ENCODE data around the gene CLCN1.

DNA sequence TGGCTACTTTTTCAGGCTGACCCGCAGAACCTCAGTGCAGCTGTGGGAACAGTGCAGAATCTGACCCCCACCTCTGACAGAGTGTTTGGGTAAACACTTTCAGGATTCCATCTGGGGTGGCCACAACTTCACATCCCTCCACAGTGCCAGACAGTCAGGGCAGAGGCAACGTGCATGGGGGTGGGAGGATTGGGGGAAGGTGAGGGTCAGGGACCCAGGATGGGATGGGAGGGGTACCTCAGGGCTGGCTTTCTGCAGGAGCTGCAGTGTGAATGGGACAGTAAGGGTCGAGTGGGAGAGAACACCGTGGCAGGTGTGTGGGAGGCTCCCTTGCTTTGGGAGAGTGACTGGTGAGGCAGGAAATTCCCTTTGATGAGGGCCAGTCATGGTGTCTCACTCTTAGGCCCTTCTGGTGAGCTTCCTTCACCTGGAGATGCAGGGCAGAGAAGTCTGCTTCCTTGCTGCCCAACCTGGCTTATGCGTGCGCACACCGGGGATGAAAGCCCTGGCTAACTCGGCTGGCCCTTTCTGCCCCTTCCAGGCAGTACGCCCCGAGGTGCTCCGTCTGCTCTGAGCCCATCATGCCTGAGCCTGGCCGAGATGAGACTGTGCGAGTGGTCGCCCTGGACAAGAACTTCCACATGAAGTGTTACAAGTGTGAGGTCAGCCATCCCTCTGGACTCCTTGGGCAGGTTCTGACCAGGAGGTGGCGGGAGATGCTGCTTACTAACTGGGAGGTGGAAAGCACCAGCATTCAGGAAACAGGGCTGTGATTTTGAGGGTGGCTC is 73.6 kb downstream of the CLCN1 start:
- TF ChIP-seq, protein P1, sequence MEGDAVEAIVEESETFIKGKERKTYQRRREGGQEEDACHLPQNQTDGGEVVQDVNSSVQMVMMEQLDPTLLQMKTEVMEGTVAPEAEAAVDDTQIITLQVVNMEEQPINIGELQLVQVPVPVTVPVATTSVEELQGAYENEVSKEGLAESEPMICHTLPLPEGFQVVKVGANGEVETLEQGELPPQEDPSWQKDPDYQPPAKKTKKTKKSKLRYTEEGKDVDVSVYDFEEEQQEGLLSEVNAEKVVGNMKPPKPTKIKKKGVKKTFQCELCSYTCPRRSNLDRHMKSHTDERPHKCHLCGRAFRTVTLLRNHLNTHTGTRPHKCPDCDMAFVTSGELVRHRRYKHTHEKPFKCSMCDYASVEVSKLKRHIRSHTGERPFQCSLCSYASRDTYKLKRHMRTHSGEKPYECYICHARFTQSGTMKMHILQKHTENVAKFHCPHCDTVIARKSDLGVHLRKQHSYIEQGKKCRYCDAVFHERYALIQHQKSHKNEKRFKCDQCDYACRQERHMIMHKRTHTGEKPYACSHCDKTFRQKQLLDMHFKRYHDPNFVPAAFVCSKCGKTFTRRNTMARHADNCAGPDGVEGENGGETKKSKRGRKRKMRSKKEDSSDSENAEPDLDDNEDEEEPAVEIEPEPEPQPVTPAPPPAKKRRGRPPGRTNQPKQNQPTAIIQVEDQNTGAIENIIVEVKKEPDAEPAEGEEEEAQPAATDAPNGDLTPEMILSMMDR (IDR thresholded peaks at IDR 0.05; ENCODE audit: extremely low read depth in 1 of 2, insufficient read depth in 1 of 2, low read depth in 1 of 2, low read length in 2 of 2) = peak; percentile 13 to 18
- no peak for TF ChIP-seq MYC (IDR thresholded peaks at IDR 0.05; ENCODE audit: low read depth, low read length)
- TF ChIP-seq POLR2A (IDR thresholded peaks at IDR 0.05; ENCODE audit: low read depth, low read length) = no peak
